Kidney capillary endothelial cell (primary cell): Measurements from ENCODE around the gene PLXNB2.

ENCODE experiments used
- DNase-seq: peaks from one replicate; pipeline ENCODE4 v3.0.0-alpha.2; 2018; ENCODE audit warnings: low spot score

Gene PLXNB2

DNA sequence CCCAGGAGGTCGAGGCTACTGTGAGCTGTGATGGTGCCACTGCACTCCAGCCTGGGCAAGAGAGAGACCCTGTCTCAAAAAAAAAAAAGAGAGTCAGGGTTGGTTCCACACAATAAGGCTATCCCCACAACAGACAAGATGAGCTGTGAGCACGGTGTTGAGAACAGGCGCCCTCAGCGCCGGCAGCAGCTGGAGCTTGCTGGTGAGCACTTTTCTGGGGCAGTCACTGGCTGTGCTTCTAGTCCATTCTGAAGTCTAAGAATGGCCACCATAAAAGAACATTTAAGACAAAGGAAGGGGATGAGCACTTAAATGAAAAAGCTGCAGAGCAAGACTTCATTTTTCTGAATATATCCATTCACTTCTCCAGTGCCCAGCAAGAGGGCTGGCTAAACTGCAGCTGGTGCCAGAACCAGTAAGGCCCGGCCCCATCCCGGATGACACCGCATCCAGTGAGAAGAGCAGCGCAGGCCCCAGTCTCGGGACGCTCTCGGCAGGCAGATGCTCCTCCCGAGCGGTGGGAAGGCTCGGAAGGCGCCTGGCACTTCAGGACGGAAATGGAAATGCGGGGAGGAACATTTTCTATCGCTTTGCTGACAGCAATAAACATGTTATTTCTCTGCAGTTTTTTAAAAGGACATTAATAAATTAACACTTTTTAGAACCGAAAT, 74.8 kb downstream of the PLXNB2 start:
- no peak for DNase-seq

GRCh38 chr22:50229370-50229769, 78.1 kb downstream of the PLXNB2 start:
- DNase-seq = no peak

DNA sequence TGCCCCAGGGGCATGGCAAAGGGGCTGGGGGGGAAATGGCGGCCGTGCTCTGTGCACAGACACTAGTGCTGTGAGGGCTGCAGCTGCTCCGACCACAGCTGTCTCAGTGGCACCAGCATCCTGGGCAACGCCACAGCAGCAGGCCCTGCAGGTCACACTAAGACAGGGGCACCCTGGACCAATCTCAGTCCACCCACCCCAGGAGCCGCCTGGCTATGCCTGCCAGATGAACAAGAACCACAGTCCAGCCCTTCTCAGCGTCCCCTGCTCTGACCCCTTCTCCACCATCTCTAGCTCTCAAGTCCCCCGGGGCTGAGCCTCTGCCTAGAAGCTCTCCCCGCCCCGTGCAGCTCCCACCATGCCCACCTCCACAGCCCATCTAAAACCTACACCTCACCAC, 79.1 kb downstream of the PLXNB2 start:
- no peak for DNase-seq

DNA sequence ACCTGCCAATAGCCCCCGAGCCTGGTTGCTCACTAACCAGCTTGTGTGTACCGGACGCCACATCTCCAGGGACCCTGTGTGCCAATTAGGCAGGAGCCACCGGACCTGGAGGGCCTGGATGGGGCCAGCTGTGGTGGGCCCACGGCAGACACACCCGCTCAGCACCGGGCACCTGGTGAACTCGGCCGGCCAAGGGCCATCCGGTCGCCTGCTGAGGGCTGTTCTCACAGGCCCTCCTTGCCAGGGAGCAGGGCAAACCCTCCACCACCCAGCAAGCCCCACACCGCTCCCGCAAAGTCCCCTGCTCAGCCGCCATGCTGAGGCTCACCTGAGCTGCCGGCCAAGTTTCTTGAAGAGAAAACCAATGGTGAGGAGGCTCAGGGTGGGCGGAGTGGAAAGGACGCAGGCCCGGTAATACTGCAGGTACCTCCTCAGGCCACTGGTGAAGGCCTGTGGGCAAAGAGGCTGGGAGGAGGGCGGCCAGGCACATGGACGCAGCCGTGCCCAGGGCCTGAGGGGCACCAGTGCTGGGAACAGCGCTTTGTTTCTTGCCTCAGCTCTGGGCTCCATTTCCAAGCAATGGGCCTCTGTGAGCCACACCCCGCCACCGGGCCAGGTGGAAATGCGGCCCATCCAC, 79.7 kb downstream of the PLXNB2 start:
- no peak for DNase-seq

DNA sequence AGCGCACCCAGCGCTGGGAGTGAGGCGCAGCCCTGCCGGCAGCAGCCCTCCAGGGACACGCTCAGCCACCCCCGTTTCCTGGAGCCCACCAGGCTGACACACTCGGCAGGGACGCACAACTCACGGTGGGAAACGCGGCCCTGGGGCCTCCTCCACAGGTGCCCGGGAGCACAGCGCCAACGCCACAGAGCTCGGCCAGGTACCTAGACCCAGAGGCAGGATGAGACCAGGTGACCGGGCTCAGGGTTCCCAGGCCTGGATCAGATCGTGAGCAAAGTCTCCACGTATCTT, 80.6 kb downstream of the PLXNB2 start:
- DNase-seq = no peak

- DNase-seq = no peak
These were observed 81.2 kb downstream of the PLXNB2 start for GRCh38 chr22:50226063-50226874.

DNA sequence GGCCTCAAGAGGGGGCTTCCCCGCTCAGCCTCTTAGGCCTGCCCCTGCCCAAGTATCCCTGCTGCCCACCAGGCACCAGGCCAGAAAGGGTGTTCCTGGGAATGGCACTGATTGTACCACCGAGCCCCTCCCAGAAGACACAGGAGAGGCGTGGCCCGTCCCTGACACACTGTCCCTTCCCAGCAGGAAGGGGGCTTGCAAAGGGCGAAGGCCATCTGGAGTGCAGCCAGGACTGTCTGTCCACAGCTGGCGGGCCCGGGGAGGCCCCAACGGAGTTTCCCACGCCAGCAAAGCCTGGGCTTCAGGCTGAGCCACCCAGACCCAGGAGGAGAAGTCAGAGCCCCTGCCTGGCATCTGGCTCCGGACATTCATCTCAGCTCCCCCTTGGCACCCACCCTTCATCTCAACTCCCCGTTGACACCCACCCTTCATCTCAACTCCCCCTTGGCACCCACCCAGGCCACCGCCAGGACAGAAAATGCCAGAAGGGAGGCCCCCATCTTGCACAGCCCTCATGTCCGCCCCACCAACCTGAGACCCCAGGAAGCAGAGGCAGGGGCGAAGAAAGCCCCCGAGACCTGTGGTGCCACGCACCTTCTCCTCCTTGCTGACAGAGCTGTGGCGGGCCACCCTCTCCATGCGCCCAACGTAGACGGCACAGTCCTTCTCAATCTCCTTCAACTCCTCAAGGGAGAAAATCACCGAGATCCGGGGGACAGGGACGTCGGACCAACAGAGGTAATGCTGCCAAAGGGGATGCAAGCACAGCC, 82.1 kb downstream of the PLXNB2 start:
- DNase-seq = no peak
